GM20431 (cell line): Measurements from ENCODE around the gene LIMK2.
"Not testable (repeated sequence)": the region's sequence is repeated elsewhere in the genome, so short reads cannot be mapped to it uniquely, and the experiment has no call there.

Experiments
- in situ Hi-C: fragments of 300-500 bp; cut with MseI, MboI; formaldehyde crosslinking; loops from one replicate; pipeline ENCODE4 v1.15.0; 2020; ENCODE audit warnings: low sequenced_read_pairs; ENCODE audit not compliant: unreplicated experiment

LIMK2 gene

DNA sequence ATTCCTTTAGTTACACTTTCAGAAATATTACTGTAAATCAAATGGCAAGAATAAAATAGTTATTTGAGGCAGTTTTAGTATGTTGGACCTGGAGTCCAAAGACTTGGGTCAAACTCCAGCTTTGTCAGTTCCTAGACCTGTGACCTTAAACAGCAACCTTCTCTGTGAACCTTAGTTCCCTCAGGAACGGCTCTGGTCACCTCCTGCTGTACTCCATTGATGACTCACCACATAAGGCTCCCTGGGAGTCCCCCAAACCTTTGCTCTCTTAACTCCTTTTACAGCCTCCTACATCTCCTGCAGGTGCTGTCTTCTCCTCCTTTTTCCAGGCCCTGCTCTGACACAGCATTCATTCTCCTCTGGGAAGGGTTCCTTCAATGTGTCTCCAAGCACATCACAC is 29.1 kb downstream of the LIMK2 start:
- in situ Hi-C loops, result no loop called here

DNA sequence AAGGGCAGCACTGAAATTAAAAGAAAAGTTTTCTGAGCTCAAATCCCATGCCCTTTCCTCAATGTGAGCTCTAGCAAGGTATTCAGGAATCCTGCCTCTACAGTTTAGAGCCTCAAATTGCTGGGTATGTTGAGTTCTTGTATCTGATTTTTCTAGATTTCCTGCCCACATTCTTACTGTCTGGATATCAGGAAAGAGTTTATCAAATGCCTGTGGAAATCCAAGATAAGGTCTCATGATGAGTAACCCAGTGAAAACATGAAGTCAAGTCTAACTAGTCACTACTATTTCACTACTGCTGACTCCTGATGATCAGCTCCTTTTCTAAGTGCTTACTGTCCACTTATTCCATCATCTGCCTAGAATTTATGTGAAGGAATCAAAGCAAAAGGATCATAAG is 29.8 kb downstream of the LIMK2 start:
- in situ Hi-C loops, result no loop called here

DNA sequence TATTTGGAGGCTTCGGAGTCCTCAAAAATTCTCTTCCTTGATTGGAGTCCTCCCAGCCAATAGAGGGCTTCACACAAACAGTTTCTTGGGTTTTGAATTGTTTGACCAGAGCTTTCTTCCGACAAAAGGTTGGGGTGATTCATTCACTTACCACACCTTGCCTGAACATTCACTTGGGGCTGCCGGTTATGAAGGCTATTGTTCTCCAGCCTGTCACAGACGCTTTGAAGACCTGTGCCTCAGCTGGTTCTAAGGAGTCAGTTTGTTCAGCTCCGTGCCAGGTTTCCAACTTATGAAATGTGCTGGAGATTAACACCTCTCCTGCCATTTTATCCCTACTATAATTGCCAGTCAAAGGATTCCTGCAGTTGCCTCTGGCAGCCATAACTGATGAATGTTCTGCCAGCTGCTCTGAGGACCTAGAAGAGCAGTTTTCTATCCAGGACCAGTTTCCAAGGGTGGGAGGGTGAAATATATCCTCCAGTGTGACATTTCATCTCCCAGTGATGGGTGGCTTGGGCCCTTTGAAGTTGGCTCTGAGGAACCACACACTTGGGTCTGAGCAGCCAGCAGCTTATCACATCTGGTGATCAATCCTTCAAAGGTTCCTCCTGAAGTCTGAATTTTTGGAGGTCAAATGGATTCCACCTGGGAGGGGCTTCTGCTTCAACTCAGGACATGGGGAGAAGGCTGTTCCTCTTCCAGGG is 31.4 kb downstream of the LIMK2 start:
- in situ Hi-C loops, result no loop called here

DNA sequence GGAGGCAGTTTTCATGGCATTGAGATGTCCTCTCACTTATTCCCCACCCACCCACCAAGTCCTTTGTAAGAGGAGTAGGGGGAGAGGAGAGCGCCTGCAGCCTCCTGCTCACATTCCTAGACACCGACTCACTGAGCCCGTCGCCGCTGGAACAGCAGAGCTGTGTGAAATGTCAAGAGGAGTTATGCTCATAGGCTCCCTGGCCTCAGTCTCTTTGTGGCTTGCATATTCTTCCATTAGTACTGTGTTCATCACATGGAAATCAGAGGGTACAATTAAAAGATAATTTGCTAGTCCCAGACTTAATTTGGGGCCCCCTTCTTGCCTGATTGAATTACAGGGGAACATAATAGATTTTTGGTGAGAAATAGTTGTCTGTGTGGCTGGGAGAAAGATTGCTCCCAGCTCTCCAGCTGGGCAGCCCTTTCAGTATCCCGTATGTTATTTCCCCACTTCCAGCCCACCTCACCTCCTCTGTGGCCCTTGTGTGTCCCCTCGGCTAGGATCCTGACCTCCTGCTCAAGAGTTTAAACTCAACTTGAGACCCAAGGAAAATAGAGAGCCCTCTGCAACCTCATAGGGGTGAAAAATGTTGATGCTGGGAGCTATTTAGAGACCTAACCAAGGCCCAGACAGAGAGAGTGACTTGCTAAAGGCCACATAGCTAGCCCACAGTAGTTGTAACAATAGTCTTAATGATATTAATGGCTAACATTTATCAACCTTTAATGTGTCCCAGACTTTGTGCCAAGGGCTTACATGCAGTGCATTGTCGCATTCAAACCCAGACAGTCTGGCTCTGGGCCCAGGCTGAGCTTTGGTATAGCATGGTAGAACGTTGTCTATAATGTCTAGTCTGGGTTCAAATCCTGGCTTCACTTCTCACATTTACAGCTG is 32.2 kb downstream of the LIMK2 start:
- in situ Hi-C loops, result no loop called here

DNA sequence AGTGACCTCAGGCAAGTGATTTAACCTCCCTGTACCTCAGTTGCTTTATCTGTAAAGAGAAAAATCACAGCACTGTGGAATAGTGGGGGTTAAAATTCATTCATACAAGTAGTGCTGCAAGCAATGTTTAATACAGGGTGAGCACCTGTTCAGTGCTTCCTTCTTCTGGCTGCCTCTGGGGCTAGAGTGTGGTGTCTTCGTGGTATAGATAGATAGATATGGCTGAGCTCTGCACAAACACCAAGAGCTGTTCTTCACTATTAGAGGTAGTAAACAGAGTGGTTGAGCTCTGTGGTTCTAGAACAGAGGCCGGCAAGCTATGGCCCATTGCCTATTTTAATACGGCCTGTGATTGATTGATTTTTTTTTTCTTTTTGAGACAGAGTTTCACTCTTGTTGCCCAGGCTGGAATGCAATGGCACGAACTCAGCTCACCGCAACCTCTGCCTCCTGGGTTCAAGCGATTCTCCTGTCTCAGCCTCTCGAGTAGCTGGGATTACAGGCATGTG is 32.9 kb downstream of the LIMK2 start:
- in situ Hi-C loops, result no loop called here

DNA sequence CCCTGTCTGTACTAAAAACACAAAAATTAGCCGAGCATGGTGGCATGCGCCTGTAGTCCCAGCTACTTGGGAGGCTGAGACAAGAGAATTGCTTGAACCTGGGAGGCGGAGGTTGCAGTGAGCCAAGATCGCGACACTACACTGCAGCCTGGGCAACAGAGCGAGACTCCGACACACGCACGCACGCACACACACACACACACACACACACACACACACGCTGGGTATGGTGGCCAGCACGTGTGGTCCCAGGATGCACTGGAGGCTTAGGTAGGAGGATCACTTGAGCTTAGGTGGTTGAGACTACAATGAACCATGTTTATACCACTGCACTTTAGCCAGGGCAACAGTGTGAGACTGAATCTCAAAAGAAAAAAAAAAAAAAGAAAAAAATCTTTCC is 33.9 kb downstream of the LIMK2 start:
- in situ Hi-C loops, result not testable (repeated sequence)

DNA sequence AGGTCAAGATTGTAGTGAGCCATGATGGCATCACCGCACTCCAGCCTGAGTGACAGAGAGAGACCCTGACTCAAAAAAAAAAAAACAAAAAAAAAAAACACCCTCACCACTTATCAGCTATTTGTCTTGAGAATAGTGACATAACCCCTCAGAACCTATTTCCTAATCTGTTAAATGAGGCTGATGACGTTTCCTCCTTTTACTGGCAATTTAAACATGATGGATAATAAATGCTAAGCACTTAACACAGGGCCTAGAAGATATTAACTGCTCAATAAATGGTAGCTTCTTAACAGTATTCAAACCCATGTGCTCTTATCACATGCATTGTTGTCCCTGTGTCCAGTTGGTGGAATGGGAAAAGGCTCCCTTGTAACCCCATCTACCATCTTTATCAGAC is 34.6 kb downstream of the LIMK2 start:
- in situ Hi-C loops, result no loop called here

DNA sequence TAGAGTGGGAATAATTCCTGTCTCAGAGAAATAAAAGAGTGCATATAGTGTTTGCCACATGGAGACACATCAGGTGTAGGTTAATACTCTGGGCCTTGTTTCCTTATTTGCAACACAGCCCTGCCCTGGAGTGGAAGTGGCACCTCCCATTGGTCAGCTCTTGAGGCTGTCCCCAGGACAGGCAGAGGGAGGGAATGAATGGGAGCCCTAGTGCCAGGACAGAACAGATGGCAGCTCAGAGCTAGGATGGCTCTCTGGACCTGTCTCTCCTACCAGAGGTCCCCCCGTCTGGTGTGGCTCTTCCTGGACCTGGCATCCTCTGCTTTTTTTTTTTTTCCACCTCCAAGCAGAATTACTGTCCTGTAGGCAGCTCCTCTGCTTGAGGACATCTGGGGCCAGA is 35.6 kb downstream of the LIMK2 start:
- in situ Hi-C loops, result no loop called here

DNA sequence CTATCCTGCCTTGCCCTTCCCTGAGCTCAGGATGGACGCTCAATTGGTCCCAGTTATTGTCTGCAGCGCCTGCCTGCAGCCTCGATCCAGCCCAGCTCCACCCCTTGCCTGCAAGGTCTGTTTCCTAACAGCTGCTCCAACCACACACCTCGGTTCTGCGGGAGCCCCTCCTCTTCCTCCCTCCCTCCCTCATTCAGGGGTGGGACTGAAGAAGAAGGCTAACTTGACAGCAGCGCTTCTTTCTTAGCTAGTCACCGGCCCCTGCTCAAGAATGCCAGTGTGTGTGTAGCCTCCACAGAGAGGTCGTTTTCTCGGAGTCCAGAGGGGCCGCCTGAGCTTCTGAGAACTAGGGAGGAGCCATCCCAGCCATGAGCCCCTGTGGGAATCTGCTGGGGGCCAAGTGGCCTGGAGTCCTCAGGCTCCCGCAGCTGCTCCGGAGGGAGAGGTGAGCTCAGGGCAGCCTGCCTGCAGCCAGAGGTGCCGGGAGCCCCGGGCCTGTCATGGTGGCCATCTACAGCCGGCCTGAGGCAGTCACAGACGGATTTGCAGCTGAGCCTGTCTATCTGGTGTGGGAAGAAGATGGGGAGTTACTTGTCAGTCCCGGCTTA is 36.1 kb downstream of the LIMK2 start:
- in situ Hi-C loops, result no loop called here

DNA sequence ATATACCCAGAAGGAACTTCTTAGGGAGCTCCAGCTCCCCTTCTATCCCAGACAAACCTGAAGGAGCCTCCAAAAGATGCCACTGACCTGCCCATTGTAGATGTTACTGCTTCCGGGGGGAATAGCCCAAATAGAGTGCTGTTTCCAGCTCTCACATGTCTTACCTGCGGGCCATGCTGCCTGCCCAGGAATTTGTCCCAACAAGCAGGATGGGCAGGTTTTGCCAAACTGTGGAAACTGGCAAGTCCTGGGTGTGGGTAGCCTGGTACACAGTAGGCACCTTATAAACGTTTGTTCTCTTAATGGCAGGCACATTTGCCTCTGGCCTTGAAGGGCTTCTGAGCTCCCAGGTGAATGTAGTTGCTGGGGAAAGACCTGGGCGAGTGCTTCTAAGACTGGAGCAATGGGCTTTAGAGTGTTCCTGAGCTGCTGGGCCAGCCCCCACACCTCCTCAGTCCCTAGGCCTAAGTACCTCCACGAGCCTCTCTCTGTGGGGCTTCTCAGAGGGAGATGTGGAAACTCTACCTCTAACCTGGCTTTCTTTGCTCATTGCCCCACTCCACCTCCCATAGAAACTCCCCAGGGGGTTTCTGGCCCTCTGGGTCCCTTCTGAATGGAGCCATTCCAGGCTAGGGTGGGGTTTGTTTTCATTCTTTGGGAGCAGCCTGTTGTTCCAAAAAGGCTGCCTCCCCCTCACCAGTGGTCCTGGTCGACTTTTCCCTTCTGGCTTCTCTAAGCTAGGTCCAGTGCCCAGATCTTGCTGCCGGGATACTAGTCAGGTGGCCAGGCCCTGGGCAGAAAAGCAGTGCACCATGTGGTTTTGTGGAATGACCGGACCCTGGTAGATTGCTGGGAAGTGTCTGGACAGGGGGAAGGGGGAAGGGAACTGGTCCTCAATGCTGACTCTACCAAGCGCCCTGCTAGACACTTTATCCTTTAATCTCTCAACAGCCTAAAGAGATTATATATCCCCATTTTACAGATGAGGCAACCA is 37.2 kb downstream of the LIMK2 start:
- in situ Hi-C loops, result no loop called here

DNA sequence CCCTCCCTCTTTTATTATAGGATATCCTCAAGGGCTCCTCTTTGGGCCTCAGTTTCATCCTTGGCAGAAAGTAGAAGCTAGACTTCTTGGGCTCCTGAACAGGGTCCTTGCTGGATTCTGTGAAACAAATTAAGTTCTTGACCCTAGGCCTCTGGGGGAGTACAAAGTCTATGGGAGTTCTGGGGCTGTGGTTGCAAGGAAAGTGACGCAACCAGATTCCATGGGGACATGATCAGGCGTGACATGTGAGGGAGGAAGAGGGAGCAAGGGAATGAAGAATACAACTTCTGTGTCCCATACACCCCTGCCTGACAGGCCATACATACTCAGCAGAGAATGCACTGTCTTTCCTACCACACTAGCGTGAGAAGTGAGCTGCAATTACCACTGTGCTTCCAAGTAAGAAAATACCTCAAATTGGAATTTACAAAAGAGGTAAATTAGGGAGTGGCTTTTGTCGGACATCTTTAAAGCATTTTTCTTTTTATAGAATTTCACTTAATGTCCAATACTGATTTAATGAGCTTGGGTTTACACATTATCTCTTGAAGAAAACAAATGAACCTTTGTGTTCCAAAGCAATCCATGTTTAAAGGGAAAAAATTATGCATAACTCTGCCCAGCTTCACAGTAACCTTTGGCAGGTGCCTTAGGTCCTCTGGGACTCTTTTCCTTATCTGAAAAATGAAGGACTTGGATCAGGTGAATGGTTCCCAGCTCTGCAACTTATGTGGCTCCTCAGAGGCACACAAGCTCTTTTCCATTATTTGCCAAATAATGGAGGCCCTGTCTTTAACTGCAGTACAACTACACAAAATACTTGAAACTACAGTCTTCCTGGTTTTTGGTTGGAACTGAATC is 38.9 kb downstream of the LIMK2 start:
- in situ Hi-C loops, result no loop called here

DNA sequence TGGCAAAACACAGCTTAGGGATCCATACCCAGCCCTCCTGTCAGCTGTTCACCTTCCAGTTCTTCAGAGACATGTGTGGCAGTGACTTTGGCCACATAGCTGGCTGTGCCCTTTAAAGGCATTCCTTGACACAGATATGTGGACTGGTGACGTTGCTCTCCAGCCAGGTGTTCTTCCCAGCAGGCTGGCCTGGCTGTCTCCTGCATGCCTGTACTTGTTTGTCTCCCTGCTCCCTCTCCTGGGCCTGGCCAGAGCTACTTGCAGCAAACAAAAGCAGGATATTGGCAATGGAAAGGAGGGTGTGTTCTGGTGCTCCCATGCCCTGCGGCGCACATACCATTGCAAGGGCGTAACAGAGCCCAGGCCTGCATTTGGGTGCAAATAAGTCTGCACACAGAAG is 41.9 kb downstream of the LIMK2 start:
- in situ Hi-C loops, result no loop called here

DNA sequence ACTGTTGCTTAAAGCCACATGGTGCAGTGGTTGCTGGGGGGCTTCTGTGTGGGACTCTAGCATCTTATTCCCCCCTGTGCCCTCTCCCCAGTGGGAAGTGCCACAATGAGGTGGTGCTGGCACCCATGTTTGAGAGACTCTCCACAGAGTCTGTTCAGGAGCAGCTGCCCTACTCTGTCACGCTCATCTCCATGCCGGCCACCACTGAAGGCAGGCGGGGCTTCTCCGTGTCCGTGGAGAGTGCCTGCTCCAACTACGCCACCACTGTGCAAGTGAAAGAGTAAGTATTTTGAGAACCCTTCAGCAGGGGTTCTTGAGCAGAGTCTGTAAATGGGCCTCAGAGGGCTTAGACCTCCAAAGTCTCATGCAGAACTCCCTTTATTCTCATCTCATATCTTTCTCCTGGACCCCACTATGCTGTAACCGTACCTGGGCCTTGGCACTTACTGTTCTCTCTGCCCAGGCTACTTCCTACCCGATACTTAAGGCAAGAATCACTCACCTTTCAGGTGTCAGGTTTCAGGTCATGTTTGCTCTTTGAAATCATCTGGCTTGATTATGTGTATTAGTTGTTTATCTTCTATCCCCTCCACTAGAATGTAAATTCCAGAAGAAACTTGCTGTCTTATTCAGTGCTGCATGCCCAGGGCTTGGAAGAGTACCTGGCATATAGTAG is 47.8 kb downstream of the LIMK2 start:
- in situ Hi-C loops, result no loop called here

DNA sequence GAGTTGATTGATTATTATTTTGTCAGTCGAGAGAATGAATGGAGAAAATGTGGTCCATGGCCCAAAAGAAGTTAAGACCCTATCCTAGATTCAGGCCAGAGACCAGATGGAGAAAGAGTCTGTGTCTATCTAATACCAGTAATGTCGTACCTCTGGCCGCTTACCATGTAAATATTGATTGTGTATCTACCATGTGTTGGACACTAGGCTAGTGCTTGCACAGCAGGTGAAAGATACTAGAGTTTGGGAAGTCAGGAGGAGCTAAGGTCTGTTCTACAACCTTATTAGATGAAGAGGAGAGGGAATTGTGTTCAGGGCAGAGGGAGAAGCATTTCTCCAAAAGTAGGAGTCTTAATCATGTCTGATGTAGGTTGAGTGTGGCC is 48.4 kb downstream of the LIMK2 start:
- in situ Hi-C loops, result no loop called here

DNA sequence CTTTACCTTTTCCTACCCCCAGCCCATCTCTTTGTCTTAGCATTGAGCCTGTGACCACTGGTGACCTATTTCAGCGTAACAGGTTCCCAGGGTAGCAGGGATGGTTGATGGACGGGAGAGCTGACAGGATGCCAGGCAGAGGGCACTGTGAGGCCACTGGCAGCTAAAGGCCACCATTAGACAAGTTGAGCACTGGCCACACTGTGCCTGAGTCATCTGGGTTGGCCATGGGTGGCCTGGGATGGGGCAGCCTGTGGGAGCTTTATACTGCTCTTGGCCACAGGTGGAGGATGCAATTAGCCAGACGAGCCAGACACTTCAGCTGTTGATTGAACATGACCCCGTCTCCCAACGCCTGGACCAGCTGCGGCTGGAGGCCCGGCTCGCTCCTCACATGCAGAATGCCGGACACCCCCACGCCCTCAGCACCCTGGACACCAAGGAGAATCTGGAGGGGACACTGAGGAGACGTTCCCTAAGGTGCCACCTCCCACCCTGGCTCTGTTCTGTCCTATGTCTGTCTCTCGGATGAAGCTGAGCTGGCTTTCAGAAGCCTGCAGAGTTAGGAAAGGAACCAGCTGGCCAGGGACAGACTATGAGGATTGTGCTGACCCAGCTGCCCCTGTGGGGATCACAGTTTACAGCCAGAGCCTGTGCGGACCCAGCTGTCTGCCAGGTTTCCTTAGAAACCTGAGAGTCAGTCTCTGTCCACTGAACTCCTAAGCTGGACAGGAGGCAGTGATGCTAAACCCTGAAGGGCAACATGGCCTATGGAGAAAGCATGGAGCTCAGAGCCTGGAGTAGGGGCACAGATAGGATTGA is 50.4 kb downstream of the LIMK2 start:
- in situ Hi-C loops, result no loop called here

DNA sequence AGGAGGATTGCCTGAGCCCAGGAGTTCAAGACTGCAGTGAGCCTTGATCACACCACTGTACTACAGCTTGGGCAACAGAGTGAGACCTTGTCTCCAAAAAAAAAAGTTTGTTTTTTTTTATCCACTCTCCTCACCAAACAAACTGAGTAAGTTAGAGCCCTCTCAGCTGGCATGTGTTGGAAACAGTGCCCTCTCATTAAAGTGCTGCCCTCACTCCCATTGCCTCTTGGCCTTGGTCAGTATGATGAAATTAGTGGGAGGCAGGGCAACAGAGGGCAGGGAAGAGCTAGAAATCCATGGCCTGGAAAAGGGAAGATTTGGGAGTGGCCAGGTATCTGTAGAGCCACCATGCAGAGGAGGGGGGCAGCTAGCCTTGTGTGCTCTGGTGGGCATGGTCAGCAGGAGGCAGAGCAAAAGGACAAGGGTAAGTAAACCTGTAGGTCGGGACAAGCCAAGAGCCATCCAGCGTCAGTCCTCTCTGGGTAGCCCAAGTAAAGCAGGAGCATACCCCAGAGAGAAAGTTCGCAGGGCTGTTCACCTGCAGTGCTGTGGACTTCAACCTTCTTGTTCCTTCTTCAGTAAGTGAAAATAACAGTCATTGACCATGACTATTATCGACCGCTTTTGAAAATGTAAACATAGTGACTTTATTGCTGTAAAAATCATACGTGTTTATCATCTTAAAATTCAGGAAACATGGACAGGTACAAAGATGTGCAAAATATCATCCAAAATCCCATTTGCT is 52.0 kb downstream of the LIMK2 start:
- in situ Hi-C loops, result no loop called here

DNA sequence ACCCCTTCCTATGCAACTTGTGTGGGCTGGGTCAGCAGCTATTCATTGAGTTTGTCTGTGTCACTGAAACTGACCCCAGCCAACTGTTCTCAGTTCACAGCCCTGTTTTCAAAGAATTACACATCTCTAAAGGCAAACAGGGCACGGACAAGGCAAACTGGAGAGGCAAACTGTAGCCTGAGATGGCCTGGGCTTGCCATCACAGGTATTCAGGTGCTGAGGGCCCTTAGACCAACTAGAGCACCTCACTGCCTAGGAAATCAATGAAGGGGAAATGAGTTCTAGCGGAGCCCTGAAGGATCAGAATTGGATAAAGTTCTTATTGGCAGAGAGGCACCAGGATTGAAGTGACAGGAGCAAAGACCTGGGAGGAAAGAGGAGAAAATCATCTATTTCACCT is 56.2 kb downstream of the LIMK2 start:
- in situ Hi-C loops, result no loop called here
